Stimulated activated CD8-positive, alpha-beta memory T cell treated with anti-CD3 and anti-CD28 coated beads, Interleukin-2, amount 100 ng/mL, for 48 hours (primary cell): ENCODE results near the gene POLD1.

Source experiments
- DNase-seq, 2 donors: peaks; one replicate each; pipeline ENCODE4 v3.0.0-alpha.2; 2020; ENCODE audit warnings: low read depth in 2 of 2

Gene POLD1

DNA sequence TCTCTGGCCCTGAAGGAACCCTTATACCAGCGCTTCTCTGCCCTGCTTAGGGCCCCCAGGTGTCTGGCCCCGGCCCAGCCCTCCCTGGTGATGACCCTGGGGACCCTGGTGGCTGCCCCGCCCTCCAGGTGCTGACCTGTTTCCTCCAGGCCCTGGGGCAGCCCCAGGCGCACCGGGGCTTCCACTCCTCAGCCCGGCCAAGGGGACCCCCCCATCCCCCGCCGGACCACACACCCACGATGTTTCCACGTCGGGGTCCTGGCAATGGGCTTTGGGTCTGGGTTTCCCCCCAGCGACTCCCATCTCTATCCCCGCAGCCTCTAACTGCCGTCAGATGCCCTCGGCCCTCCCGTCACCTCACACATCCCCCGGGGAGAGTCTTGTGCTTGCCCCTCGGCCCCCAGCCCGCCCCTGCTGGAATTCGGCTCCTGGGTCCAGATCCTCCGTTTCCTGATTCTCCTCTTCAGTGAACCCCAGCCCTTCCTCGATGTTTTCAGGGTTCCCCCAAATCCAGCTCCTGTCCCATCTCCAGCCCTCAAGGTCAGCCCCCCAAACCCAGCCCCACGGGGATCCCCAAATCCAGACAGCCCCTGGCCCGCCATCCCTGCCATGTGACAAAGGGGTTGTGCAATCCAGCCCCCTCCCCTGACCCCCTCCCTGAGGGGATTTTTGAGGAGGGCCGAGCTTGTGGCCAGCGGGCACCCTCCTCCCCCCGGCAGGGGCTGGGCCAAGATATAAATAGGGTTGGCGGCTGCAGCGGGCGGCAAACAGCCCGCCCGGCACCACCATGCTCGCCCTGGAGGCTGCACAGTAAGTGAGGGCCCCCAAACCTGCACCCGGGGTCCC lies 34.3 kb downstream of the POLD1 start, which contains the start of gene SPIB:
Gene SPIB, plus strand, starts transcription at position 763 of the 846 bp plus-strand sequence. Its CDS starts 25 bp downstream, at position 788.
- no peak for DNase-seq

DNA sequence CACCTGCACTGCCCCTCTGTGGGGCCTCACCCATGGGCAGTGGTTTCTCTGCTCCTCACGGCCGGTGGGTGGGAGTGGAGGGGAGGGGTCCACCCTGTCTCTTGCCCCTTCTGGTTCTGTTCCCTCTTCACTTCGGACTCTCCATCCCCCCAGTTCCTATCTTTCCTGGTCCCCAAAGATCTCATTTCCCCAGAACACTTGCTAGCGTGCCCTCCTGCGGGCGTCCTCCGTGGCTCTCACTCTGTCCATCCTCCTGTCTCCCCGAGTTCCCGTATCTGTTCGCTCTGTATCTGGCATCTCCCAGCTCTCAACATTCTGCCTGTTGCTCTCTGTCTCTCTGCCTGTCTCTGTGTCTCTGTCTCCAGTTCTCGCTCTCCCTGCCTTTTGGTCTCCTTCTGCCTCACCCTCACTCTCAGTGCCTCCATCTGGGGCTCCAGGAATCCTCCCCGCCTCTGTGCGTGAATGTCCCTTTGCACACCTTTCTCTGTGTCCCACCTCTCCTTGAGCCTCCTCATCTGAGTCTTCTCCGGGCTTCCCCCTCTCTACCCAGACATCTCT lies 35.0 kb downstream of the POLD1 start:
- no peak for DNase-seq

DNA sequence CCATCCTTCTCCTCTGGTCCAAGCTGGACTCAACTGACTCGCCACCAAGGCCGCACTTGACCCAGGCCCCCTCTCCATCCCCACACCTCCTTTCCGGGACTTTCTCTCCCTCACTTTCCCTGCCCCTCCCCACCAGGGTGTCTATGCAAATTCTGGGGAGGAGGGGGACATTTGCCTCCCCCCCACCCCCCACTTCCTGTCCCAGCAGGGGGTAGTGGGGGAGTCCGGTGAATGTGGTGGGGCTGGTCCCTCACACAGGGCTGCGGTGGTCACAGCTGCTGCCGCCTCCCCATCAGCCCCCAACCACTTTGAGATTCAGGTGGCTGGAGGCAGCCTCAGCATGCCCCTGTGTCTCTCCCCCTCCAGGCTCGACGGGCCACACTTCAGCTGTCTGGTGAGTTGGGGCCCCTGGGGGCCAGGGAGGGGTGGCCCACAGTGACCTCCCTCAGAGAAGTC lies 35.5 kb downstream of the POLD1 start:
- DNase-seq, result no peak

DNA sequence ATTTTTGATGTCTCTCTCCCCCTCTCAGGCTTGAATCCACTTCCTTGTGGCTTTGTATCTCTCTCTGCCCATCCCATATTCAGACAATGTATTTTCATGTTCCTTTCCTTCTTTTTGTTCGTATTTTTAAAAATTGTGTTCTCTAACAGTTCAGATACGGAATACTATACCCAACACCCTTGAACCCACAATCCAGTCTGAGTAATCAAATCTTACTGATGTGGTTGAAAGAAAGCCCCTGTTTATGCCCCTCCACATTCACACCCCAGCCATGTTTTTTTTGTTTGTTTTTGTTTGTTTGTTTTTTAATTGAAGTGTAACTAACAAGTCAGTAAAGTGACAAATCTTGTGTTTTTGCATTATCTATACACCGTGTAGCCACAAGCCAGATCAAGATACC lies 36.0 kb downstream of the POLD1 start:
- DNase-seq, result no peak

DNA sequence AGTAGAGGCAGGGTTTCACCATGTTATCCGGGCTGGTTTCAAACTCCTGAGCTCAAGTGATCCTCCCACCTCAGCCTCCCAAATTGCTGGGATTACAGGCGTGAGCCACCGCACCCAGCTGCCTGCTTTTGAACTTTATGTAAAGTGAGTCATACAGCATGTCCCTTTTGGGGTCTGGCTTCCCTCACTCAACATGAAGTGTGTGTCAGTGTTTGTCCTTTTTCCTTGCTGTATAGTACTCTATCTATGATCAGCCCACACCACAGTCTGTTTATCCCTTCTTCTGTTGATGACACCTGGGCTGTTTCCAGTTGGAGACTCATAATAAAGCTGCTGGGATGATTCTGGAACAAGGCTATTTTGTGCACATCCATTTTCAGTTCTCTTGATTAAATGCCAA lies 36.7 kb downstream of the POLD1 start:
- no peak for DNase-seq

DNA sequence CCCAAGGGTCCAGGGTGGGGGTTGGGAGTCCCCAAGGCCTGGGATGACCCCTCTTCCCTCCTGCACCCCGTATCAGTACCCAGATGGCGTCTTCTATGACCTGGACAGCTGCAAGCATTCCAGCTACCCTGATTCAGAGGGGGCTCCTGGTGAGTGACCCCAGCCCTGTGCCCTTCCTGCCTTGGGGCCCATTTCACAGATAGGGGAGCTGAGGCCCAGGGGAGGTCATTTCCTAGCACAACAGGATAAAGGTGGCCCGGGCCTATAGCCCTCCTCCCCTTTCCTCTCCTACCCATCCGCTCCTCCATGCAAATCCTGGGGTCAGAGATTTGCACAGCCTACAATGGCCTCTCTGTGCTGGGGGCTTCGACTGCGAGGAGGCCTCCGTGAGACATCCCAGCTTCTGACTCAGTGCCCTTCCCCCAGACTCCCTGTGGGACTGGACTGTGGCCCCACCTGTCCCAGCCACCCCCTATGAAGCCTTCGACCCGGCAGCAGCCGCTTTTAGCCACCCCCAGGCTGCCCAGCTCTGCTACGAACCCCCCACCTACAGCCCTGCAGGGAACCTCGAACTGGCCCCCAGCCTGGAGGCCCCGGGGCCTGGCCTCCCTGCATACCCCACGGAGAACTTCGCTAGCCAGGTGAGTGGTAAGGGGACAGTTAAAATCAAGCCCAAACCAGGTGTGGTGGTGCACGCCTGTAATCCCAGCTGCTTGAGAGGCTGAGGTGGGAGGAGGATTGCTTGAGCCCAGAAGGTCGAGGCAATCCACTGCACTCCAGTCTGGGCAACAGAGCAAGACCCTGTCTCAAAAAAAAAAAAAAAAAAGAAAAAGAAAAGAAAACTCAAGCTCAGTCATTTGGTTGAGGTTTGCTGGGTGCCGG lies 38.5 kb downstream of the POLD1 start:
- DNase-seq, result no peak

DNA sequence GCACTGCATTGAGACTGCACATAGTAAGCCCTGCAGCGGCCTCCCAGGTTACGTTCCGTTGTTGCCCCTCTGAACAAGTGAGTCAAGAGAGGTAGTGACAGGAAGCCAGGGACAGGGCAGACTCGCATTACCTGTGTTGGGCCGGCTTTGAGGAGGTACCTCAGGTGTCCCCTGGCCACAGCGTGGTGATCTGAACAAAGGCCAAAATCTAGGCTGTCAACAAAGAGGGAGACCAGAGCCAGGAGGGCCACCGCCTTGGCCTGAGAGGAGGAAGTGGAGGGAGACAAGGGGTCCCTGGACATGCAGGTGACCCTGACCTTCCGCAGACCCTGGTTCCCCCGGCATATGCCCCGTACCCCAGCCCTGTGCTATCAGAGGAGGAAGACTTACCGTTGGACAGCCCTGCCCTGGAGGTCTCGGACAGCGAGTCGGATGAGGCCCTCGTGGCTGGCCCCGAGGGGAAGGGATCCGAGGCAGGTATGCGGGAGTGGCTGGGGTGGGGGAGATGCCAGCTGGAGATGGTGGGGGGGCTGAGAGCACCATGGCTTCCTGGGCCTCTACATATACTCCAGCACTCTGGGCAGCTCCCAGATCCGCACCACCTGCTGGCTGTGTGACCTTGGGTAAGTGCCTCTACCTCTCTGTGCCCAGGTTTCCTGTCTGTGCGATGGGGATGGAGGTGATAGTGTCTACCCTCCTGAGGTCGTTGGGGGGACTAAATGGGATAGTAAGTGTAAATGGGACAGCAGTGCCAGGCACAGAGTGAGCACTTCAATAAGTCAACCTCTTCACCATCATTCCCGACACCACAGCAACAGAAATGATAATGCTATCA lies 39.3 kb downstream of the POLD1 start:
- DNase-seq, result no peak

DNA sequence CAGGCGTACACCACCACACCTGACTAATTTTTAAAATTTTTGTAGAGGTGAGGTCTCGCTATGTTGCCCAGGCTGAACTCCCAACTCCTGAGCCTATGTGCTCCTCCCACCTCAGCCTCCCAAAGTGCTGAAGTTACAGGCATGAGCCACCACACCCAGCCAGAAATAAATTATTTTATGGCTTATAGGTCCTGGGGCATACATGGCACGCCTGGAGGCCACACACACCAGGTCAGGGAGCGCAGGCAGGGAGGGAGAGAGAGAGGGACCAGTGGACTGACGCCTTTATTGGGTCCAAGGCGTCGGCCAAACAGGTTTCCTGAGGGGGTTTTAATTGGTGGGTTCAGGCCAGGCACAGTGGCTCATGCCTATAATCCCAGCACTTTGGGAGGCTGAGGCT lies 41.4 kb downstream of the POLD1 start:
- no peak for DNase-seq

DNA sequence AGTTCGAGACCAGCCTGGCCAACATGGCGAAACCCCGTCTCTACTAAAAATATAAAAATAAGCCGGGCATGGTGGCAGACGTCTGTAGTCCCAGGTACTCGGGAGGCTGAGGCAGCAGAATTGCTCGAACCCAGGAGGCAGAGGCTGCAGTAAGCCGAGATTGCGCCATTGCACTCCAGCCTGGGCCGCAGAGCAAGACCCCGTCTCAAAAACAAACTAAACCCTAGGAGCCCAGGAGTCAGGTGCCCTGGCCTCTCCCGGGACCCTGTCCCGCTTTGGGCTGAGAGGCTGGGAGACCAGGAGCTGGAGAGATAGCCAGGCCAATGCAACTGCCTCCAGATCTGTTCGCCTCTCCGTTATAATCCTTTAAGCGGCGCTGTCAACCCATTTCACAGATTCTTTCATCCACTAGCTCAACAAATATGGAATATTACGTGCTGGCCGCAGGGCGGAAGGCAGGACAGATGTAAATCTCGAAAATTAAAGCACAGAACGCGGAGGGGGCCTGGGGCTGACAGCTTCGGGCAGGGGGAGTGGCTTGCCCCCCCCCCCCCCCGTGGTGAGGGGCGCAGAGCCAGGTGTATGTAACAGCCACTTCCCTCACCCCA lies 43.3 kb downstream of the POLD1 start:
- DNase-seq, result no peak

DNA sequence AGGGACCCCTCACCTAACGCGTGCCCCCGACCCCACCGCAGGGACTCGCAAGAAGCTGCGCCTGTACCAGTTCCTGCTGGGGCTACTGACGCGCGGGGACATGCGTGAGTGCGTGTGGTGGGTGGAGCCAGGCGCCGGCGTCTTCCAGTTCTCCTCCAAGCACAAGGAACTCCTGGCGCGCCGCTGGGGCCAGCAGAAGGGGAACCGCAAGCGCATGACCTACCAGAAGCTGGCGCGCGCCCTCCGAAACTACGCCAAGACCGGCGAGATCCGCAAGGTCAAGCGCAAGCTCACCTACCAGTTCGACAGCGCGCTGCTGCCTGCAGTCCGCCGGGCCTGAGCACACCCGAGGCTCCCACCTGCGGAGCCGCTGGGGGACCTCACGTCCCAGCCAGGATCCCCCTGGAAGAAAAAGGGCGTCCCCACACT lies 43.9 kb downstream of the POLD1 start:
- no peak for DNase-seq

DNA sequence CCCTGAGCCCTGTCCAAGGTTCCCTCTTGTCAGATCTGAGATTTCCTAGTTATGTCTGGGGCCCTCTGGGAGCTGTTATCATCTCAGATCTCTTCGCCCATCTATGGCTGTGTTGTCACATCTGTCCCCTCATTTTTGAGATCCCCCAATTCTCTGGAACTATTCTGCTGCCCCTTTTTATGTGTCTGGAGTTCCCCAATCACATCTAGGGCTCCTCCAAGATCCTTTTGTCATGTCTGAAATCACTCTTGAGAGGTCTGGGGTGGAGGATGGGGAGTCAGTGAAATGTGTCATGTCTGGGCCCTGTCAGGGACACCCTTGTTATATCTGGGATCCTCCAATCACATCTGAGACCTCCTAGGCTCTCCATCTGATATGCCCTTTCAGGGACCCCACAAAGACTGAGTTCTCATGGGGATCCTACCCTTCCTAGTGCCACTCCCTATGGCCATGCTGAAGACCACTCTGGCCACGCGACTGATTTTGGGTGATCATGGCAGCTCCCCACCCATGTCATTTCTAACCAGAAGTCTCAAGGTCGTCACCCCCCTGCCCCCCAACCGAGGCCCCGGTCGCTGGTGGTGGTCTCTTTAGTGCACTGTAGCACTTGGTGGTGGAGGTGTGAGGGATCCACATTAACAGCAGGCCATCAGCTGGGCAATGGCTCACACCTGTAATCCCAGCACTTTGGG lies 44.8 kb downstream of the POLD1 start:
- no peak for DNase-seq

DNA sequence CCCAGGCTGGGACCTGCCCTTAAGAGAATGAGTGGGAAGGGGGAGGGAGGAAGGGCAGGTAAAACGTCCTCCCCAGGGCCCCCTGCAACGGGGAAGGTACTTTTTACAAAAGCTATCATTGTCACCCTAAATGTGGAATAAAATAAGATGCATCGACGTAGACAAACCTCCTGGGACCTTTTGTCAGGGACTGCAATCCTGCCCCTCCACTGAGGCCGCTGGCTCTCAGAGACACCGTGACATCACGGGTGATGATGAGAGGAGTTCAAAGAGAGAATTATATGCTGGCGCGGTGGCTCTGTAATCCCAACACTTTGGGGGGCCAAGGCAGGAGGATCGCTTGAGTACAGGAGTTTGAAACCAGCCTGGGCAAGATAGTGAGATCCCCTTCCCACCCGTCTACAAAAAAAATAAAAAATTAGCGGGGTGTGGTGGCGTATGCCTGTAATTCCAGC lies 46.8 kb downstream of the POLD1 start:
- DNase-seq, result no peak

DNA sequence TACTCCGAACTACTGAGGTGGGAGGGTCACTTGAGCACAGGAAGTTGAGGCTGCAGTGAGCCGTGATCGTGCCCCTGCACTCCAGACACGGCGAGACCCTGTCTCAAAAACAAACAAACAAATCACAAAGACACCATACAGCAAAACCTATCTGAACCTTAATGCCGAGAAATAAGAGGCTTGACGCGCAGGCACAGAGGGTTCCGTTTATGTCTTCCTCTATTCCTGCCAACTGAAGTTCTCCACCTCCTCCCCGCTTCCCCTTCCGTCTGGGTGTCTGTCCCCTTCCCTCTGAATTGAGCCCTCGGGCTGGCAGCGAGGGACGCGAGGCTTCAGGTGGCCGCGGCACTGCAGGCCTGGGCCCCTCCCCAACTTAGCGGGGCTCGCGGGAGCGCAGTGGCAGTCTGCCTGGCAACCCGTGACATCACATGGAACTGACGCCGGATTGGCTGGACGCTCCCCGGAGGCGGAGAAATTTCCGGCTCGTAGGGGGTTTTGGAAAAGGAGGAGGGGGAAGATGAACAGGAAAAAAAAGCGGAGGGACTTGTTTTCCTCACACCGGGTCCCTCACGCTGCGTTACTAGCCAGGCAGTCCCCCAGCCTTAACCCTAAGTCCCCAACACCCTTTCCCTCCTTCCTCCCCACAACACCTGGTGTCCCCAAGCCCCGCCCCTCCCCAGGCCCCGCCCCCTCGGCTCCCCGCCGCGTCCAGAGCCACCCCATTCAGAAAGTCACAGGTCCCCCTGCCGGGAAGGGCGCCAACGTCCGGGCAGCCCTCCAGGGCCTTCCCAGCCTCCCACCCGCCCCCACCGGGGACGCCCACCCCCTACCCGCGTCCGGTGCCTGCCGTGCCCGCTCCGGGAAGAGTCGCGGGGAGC lies 47.4 kb downstream of the POLD1 start:
- peak; percentile 68 to 79 for DNase-seq

DNA sequence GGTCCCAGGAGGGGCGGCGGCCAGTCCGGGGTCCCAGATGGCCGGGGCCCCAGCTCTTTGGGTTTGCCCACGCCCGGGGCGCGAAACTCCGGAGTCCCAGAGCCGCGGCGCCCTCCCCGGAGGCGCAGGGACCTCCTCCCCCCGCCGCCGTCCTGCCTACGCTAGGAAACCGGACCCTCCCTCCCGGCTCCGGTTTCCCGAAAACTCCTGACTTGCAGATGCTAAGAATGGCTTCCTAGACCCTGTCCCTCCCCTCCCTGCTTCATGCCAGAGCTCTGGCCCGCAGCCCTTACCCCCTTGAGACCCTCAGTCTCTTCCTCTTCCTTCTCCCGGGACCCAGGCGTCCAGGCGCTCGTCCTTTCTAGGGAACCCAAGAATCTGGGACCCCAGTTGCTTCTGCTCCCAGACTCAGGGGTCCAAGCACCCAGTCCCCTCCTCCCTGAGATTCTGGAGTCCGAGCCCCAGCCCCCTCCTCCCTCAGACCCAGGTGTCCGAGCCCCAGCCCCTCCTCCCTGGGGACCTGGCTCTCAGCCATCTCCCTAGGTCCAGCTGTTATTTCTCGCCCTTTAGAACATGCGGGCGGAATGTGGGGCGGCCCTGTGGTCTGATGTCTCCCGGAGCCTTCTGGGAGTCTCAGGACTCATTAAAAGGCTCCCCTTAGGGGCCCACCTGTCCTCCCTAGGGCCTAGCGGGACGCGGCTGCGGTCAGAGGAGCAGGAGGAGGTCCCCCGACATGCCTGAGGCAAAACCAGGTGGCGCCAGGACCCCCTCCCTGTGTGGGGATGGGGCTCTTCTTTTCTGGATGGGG lies 48.3 kb downstream of the POLD1 start, which contains the start of gene MYBPC2:
Gene MYBPC2, plus strand, starts transcription at position 672 of the 808 bp plus-strand sequence. Its CDS starts 62 bp downstream, at position 734.
- DNase-seq, result no peak

DNA sequence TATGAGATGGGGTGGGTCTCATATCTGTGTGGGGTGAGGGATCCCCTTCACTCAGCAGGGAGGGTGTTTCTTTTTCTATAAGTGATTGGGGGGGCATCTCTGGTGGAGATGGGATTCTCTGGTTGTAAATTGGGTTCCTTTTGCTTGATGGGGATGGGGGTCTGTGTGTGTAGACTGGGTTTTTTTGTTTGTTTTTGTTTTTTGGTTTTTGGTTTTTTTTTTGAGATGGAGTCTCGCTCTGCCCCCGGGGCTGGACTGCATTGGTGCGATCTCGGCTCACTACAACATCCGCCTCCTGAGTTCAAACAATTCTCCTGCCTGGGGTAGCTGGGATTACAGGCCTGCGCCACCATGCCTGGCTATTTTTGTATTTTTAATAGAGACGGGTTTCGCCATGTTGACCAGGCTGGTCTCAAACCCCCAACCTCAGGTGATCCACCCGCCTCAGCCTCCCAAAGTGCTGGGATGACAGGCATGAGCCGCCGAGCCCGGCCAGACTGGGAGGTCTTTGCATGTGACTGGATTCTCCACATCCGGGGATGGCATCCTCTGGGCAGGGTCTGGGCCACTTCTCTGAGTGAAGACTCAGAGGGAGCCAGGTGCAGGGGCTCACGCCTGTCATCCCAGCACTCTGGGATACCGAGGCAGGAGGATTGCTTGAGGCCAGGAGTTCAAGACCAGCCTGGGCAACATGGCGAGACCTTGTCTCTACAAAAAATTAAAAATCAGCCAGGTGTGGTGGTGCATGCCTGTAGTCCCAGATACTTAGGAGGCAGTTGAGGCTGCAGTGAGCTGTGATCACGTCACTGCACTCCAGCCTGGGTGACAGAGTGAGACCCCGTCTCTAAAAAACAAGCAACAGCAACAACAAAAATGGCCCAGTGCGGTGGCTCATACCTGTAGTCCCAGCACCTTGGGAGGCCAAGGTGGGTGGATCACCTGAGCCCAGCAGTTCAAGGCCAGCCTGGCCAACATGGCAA lies 49.3 kb downstream of the POLD1 start:
- DNase-seq, result no peak

DNA sequence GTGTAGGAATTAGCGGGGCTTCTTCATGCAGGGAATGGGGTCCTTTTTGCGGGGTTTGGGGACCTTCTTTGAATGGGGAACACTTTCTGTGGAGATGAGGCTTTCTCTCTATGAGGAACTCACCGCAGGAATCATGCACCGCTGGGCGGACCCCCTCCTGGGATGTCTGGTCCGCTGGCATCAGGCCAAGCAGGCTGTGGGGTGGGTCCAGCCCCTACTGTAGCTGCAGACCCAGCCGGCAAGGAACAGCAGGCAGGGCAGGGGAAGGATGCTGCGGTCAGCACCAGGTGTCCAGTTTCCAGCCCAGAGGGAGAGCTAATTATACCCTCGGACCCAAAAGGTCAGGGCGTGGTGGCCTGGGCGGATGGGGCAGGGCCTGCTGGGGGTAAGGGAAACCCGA lies 50.4 kb downstream of the POLD1 start:
- DNase-seq, result no peak

DNA sequence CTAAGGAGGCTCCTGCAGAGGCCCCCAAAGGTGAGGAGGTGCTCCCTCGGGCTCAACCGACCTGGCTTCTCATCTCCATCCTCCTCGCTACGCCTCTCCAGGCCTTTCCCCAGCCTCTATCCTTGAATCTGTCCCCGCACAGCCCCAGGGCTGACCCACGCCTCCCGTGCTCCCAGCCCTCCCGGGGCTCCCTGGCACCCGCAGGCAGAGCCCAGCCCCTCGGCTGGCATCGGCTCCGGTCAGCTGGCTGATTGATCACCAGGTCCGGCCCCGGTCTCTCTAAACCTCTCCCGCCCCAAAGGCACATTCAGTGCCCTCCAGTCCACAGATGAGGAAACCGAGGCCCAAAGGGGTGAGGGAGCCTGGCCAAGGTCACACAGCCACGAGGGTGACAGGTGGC lies 51.1 kb downstream of the POLD1 start:
- DNase-seq, result no peak
